Upper lobe of left lung (tissue), 4 donors: ENCODE measurements around the gene PRICKLE1.

Experiments
- EP300 ChIP-seq, 4 donors: sonication (generic); formaldehyde crosslinking; IDR thresholded peaks; one replicate each; pipeline ENCODE4 v1.5.1; 2017; ENCODE audit warnings: antibody characterized with exemption in 4 of 4, control low read depth in 2 of 4
- POLR2A ChIP-seq, 4 donors: fragments of 450-650 bp; IDR thresholded peaks; one replicate each; pipeline ENCODE4 v1.5.1; 2016 to 2017; ENCODE audit warnings: antibody characterized with exemption in 4 of 4, mild to moderate bottlenecking in 2 of 4
- TF ChIP-seq, protein P1 (sequence below), 6 experiments: fragments of 450-650 bp in 4 of 6; fragments of 200-600 bp in 2 of 6; sonication (generic) in 2 of 6; IDR thresholded peaks; one replicate each; pipeline ENCODE4 v1.5.1; 2016 to 2019; ENCODE audit warnings: antibody characterized with exemption in 6 of 6

DNA sequence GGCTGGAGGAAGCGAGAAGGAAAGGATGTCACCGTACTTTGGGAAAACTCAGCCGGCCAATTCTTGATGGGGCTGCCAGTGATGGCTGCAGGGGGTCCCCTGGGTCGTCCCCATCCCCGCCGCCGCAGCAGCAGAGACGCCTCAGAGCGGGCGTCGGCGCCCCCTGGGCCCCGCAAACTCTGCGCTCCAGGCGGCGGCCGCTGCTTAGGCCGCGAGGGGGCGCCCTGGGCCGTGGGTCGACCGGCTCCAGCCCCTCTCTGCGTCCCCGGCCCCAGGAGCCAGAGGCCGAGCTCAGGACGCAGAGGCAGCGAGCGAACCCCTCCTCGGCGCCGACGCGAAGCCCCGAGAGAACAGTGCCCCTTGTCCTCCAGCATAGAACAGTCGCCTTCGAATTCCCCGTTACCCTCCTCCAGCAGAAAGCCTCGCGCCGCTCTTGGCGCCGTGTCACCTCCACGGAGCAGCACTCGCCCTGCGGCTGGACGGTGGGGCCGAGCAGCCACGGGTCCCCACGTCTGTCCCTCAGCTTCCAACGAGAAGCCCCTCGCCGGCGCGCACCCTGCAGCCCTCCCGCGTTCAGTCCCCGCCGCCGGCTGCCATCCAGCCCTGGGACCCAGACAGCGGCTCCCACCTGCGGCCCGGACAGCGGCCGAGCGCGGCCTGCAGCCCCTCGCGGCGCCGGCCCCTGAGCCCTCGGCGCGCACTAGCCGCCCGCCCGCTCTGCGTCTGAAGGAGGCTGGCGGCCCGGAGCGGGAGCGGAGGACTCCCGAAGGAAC lies 106.6 kb downstream of the PRICKLE1 start:
- TF ChIP-seq POLR2A (IDR thresholded peaks at IDR 0.05) (peak in 1 of 4 donors; percentile 29), EP300 (IDR thresholded peaks at IDR 0.05) (no peak)
- TF ChIP-seq, protein P1, sequence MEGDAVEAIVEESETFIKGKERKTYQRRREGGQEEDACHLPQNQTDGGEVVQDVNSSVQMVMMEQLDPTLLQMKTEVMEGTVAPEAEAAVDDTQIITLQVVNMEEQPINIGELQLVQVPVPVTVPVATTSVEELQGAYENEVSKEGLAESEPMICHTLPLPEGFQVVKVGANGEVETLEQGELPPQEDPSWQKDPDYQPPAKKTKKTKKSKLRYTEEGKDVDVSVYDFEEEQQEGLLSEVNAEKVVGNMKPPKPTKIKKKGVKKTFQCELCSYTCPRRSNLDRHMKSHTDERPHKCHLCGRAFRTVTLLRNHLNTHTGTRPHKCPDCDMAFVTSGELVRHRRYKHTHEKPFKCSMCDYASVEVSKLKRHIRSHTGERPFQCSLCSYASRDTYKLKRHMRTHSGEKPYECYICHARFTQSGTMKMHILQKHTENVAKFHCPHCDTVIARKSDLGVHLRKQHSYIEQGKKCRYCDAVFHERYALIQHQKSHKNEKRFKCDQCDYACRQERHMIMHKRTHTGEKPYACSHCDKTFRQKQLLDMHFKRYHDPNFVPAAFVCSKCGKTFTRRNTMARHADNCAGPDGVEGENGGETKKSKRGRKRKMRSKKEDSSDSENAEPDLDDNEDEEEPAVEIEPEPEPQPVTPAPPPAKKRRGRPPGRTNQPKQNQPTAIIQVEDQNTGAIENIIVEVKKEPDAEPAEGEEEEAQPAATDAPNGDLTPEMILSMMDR (IDR thresholded peaks at IDR 0.05), result peak; percentile 86 to 97 (median 94)
